K562 (cell line): ENCODE measurements around the gene ATRIP. TPM values are rescaled to one million over a fixed set of nuclear protein-coding genes. Genes with fewer than 3 reads are reported as not detected.

ENCODE experiments used
- ZNF696 ChIP-seq: fragments of 250-450 bp; sonication (Bioruptor Pico); conservative IDR thresholded peaks from 2 replicates; pipeline ENCODE4 v1.4.0; 2020; ENCODE audit warnings: mild to moderate bottlenecking, moderate library complexity
- polyA plus RNA-seq, 8 experiments: library from polyadenylated mRNA; depleted of rRNA in 4 of 8; stranded (reverse) in 5 of 8; unstranded in 3 of 8; fragments of >200 nt; fragmentation: Nextera tagmentation in 2 of 8; fragmentation: Illumina TruSeq in 1 of 8; extraction: Ambion mirVana in 2 of 8; extraction: Trizol in 1 of 8; gene quantifications; 2 replicates each; pipeline versions ENCODE4 v1.2.1 to v1.2.3, GENCODE V29; 2011 to 2014; ENCODE audit warnings: inconsistent platforms in 1 of 8, missing spikeins in 1 of 8
- total RNA-seq, 7 experiments: library from RNA; depleted of rRNA in 6 of 7; stranded (reverse); fragments of >200 nt in 6 of 7; fragmentation: Illumina TruSeq in 2 of 7; extraction: Trizol in 2 of 7; gene quantifications; 2 replicates each; pipeline versions ENCODE4 v1.2.1 to v1.2.3, GENCODE V29; 2011 to 2021; ENCODE audit warnings: low replicate concordance in 1 of 7
- TF ChIP-seq, protein P1 (sequence below), 2 experiments: fragments of 450-650 bp in 1 of 2; sonication (generic) in 1 of 2; formaldehyde crosslinking in 1 of 2; IDR thresholded peaks; 2 replicates each; pipeline versions ENCODE4 v1.7.1 to v1.9.0; 2016 to 2022; ENCODE audit warnings: inconsistent platforms in 1 of 2, mild to moderate bottlenecking in 1 of 2, missing genetic modification reagents in 1 of 2
- TF ChIP-seq, protein P2 (sequence below): sonication (generic); formaldehyde crosslinking; IDR thresholded peaks from 2 replicates; pipeline ENCODE4 v1.9.0; 2022; ENCODE audit warnings: mild to moderate bottlenecking, missing genetic modification reagents

Gene ATRIP
- total and polyA plus RNA-seq, 9 of the 15 experiments (the other 6 are each of a cell fraction or from before 2014, with no cell fraction given) = 1.7 to 15.7 (median 10.5) TPM

- TF ChIP-seq, protein P1, sequence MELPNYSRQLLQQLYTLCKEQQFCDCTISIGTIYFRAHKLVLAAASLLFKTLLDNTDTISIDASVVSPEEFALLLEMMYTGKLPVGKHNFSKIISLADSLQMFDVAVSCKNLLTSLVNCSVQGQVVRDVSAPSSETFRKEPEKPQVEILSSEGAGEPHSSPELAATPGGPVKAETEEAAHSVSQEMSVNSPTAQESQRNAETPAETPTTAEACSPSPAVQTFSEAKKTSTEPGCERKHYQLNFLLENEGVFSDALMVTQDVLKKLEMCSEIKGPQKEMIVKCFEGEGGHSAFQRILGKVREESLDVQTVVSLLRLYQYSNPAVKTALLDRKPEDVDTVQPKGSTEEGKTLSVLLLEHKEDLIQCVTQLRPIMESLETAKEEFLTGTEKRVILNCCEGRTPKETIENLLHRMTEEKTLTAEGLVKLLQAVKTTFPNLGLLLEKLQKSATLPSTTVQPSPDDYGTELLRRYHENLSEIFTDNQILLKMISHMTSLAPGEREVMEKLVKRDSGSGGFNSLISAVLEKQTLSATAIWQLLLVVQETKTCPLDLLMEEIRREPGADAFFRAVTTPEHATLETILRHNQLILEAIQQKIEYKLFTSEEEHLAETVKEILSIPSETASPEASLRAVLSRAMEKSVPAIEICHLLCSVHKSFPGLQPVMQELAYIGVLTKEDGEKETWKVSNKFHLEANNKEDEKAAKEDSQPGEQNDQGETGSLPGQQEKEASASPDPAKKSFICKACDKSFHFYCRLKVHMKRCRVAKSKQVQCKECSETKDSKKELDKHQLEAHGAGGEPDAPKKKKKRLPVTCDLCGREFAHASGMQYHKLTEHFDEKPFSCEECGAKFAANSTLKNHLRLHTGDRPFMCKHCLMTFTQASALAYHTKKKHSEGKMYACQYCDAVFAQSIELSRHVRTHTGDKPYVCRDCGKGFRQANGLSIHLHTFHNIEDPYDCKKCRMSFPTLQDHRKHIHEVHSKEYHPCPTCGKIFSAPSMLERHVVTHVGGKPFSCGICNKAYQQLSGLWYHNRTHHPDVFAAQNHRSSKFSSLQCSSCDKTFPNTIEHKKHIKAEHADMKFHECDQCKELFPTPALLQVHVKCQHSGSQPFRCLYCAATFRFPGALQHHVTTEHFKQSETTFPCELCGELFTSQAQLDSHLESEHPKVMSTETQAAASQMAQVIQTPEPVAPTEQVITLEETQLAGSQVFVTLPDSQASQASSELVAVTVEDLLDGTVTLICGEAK (IDR thresholded peaks at IDR 0.05) = peak; percentile 33; the same call in 1 of the 2 replicates
- TF ChIP-seq, protein P1 (CRISPR knock-in tag; IDR thresholded peaks at IDR 0.05) = no peak
- TF ChIP-seq, protein P2, sequence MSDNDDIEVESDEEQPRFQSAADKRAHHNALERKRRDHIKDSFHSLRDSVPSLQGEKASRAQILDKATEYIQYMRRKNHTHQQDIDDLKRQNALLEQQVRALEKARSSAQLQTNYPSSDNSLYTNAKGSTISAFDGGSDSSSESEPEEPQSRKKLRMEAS (CRISPR knock-in tag) = no peak
- TF ChIP-seq ZNF696 = no peak
Measured at GRCh38 chr3:48504051-48504946, 57.8 kb downstream of the ATRIP start, which contains the start of gene SHISA5 (continued).
